HG03196 (cell line): Measurements from ENCODE around the gene KANK2.
"Not testable (repeated sequence)": the region's sequence is repeated elsewhere in the genome, so short reads cannot be mapped to it uniquely, and the experiment has no call there.

Experiments
- ATAC-seq: cut with Tn5 transposase; IDR thresholded peaks from one replicate; pipeline ENCODE4 v1.9.1; 2021; ENCODE audit not compliant: unreplicated experiment

KANK2 gene

GRCh38 chr19:11198769-11199424 lies 1.6 kb upstream of the KANK2 start:
- ATAC-seq = no peak

- ATAC-seq = no peak
These were observed 810 bp upstream of the KANK2 start for GRCh38 chr19:11198175-11198534.

GRCh38 chr19:11196406-11197287 lies 698 bp downstream of the KANK2 start:
- ATAC-seq = no peak

- ATAC-seq = no peak
These were observed 1.7 kb downstream of the KANK2 start for GRCh38 chr19:11195681-11196080.

- ATAC-seq = no peak
These were observed 2.4 kb downstream of the KANK2 start for GRCh38 chr19:11194656-11195558.

GRCh38 chr19:11194173-11194572 lies 3.2 kb downstream of the KANK2 start:
- no peak for ATAC-seq

- ATAC-seq = no peak
These were observed 4.1 kb downstream of the KANK2 start for GRCh38 chr19:11192957-11193939.

- no peak for ATAC-seq
These were observed 5.4 kb downstream of the KANK2 start for GRCh38 chr19:11191934-11192333.

- ATAC-seq = no peak
These were observed 6.0 kb downstream of the KANK2 start for GRCh38 chr19:11191273-11191755.

GRCh38 chr19:11190501-11190900 lies 6.8 kb downstream of the KANK2 start:
- no peak for ATAC-seq

- ATAC-seq = no peak
These were observed 9.9 kb downstream of the KANK2 start for GRCh38 chr19:11187441-11187840.

GRCh38 chr19:11182994-11183393 lies 14.4 kb downstream of the KANK2 start:
- no peak for ATAC-seq

GRCh38 chr19:11181488-11181887 lies 15.9 kb downstream of the KANK2 start:
- ATAC-seq = no peak

- ATAC-seq = not testable (repeated sequence)
These were observed 16.4 kb downstream of the KANK2 start for GRCh38 chr19:11180975-11181374.

- ATAC-seq = no peak
These were observed 17.0 kb downstream of the KANK2 start for GRCh38 chr19:11180346-11180745.

GRCh38 chr19:11179716-11180297 lies 17.5 kb downstream of the KANK2 start:
- ATAC-seq = no peak

- not testable (repeated sequence) for ATAC-seq
These were observed 18.2 kb downstream of the KANK2 start for GRCh38 chr19:11179145-11179465.

- no peak for ATAC-seq
These were observed 19.8 kb downstream of the KANK2 start for GRCh38 chr19:11177592-11177991.

GRCh38 chr19:11176466-11177193 lies 20.7 kb downstream of the KANK2 start:
- no peak for ATAC-seq
